A549 (cell line): ENCODE data around the gene ICAM2. TPM values are rescaled to one million over a fixed set of nuclear protein-coding genes. Genes with fewer than 3 reads are reported as not detected.

Source experiments
- ATAC-seq, 2 experiments: fragments of 200-7000 bp in 1 of 2; fragments of >200 bp in 1 of 2; cut with Nextera tagmentation in 1 of 2; cut with Tn5 transposase in 1 of 2; 3 replicates each; pipeline versions ENCODE4 v1.8.0 to v1.9.1; 2018 to 2020; ENCODE audit warnings: mild to moderate bottlenecking in 1 of 2, moderate library complexity in 1 of 2
- CTCF ChIA-PET: fragments of 300-600 bp; sonication (Branson Sonifier 250); formaldehyde crosslinking; extraction: SDS; loops from one replicate; lab custom pipeline; 2021; ENCODE audit warnings: antibody characterized with exemption, inconsistent platforms; lab: Yijun Ruan, JAX
- POLR2A ChIA-PET: fragments of 350-600 bp; formaldehyde crosslinking; extraction: SDS; loops from one replicate; lab custom pipeline; 2021; ENCODE audit warnings: antibody characterized with exemption, inconsistent platforms; lab: Yijun Ruan, JAX
- DNase-seq, 2 experiments: peaks; one replicate each; pipeline versions ENCODE4 v3.0.0 to v3.0.0-alpha.2; 2011 to 2016; ENCODE audit warnings: low read depth in 1 of 2, low spot score in 1 of 2
- FAIRE-seq: peaks from 2 replicates; lab custom pipeline; 2011; peaks lifted over from hg19 to GRCh38; lab: Jason Lieb, UNC
- H3K27ac ChIP-seq, 2 experiments: fragments of >200 bp; sonication (Bioruptor Twin); formaldehyde crosslinking; 3 replicates each; pipeline ENCODE4 v1.5.1; 2016 to 2017
- H3K4me1 ChIP-seq: fragments of >200 bp; sonication (Bioruptor Twin); formaldehyde crosslinking; 3 replicates; pipeline ENCODE4 v1.6.1; 2016
- H3K4me2 ChIP-seq: fragments of >200 bp; sonication (Bioruptor Twin); formaldehyde crosslinking; 3 replicates; pipeline ENCODE4 v1.6.1; 2016
- H3K4me3 ChIP-seq: fragments of >200 bp; sonication (Bioruptor Twin); formaldehyde crosslinking; 3 replicates; pipeline ENCODE4 v1.5.1; 2016
- H3K9me3 ChIP-seq: fragments of >200 bp; sonication (Bioruptor Twin); formaldehyde crosslinking; 3 replicates; pipeline ENCODE4 v1.6.1; 2016
- CEBPB ChIP-seq, 2 experiments: fragments of >200 bp in 1 of 2; sonication (Bioruptor Twin) in 1 of 2; formaldehyde crosslinking in 1 of 2; IDR thresholded peaks; 2 replicates each; pipeline ENCODE4 v1.6.1; 2012 to 2016
- ELK1 ChIP-seq: fragments of 150-350 bp; IDR thresholded peaks from 2 replicates; pipeline ENCODE4 v1.6.1; 2014; ENCODE audit warnings: low read depth, mild to moderate bottlenecking, low read length
- EP300 ChIP-seq, 2 experiments: fragments of >200 bp; sonication (Bioruptor Twin); formaldehyde crosslinking; IDR thresholded peaks; 2 replicates in 1 of 2; 3 replicates in 1 of 2; pipeline ENCODE4 v1.6.1; 2016 to 2017
- ESRRA ChIP-seq: fragments of 150-350 bp; IDR thresholded peaks from 2 replicates; pipeline ENCODE4 v1.6.1; 2014; ENCODE audit warnings: mild to moderate bottlenecking, low read length, borderline replicate concordance
- GATA3 ChIP-seq: IDR thresholded peaks from 2 replicates; pipeline ENCODE4 v1.6.1; 2012; ENCODE audit warnings: borderline replicate concordance
- HES2 ChIP-seq: fragments of >200 bp; sonication (Bioruptor Twin); formaldehyde crosslinking; IDR thresholded peaks from 2 replicates; pipeline ENCODE4 v1.6.1; 2016
- HOXA7 ChIP-seq: fragments of 250-450 bp; sonication (Bioruptor Pico); IDR thresholded peaks from 2 replicates; pipeline ENCODE4 v1.5.0; 2020; ENCODE audit warnings: mild to moderate bottlenecking, moderate library complexity
- KDM5A ChIP-seq: fragments of 200-600 bp; sonication (generic); IDR thresholded peaks from 2 replicates; pipeline ENCODE4 v1.6.1; 2016; ENCODE audit warnings: antibody characterized with exemption, mild to moderate bottlenecking
- MAFK ChIP-seq: fragments of 450-650 bp; IDR thresholded peaks from 2 replicates; pipeline ENCODE4 v1.6.1; 2014; ENCODE audit not compliant: partially characterized antibody
- MYC ChIP-seq: IDR thresholded peaks from 2 replicates; pipeline ENCODE4 v1.6.1; 2012; ENCODE audit warnings: mild to moderate bottlenecking, inconsistent platforms, low read length, improper control_type of control experiment, borderline replicate concordance
- PHF8 ChIP-seq: fragments of 200-600 bp; sonication (generic); IDR thresholded peaks from 2 replicates; pipeline ENCODE4 v1.6.1; 2016; ENCODE audit warnings: low read depth, mild to moderate bottlenecking, antibody characterized with exemption, moderate library complexity, borderline replicate concordance
- POLR2AphosphoS2 ChIP-seq: conservative IDR thresholded peaks from 2 replicates; pipeline ENCODE4 v1.6.1; 2012; ENCODE audit warnings: low read length, improper control_type of control experiment, inconsistent platforms
- RAD21 ChIP-seq, 2 experiments: fragments of >200 bp in 1 of 2; sonication (Bioruptor Twin) in 1 of 2; formaldehyde crosslinking in 1 of 2; IDR thresholded peaks in 1 of 2; conservative IDR thresholded peaks in 1 of 2; 2 replicates in 1 of 2; 3 replicates in 1 of 2; pipeline ENCODE4 v1.6.1; 2012 to 2018; ENCODE audit warnings: inconsistent platforms in 1 of 2
- REST ChIP-seq: fragments of 200-600 bp; sonication (generic); IDR thresholded peaks from 2 replicates; pipeline ENCODE4 v1.6.1; 2016; ENCODE audit warnings: antibody characterized with exemption, mild to moderate bottlenecking, moderate library complexity
- RNF2 ChIP-seq: fragments of 200-600 bp; sonication (generic); IDR thresholded peaks from 2 replicates; pipeline ENCODE4 v1.6.1; 2016; ENCODE audit warnings: low read depth, mild to moderate bottlenecking, antibody characterized with exemption, moderate library complexity, borderline replicate concordance
- SMC3 ChIP-seq: fragments of >200 bp; sonication (Bioruptor Twin); formaldehyde crosslinking; IDR thresholded peaks from 3 replicates; pipeline ENCODE4 v1.6.1; 2018; ENCODE audit warnings: inconsistent platforms
- SREBF2 ChIP-seq: fragments of 450-650 bp; IDR thresholded peaks from 2 replicates; pipeline ENCODE4 v1.6.1; 2014; ENCODE audit warnings: mild to moderate bottlenecking, moderate library complexity
- TFCP2L1 ChIP-seq: fragments of 250-450 bp; sonication (Bioruptor Pico); IDR thresholded peaks from 2 replicates; pipeline ENCODE4 v1.5.0; 2021; ENCODE audit warnings: mild to moderate bottlenecking
- USF2 ChIP-seq: fragments of 450-650 bp; IDR thresholded peaks from 2 replicates; pipeline ENCODE4 v1.6.1; 2014; ENCODE audit warnings: antibody characterized with exemption
- WGBS: methylation state at CpG from one replicate; pipeline ENCODE4 v1.1.6; 2017; ENCODE audit errors: missing lambda C conversion rate; 5-methylcytosine and 5-hydroxymethylcytosine counted together
- polyA plus RNA-seq, 4 experiments: library from polyadenylated mRNA; depleted of rRNA in 3 of 4; stranded (reverse); fragments of >200 nt; fragmentation: RNase III in 1 of 4; extraction: RNeasy Plus Mini Kit Qiagen cat#74134 plus additional on column Dnase treatment in 1 of 4; gene quantifications; 2 replicates in 3 of 4; 3 replicates in 1 of 4; pipeline ENCODE4 v1.2.3, GENCODE V29; 2011 to 2017

ICAM2 gene
- polyA plus RNA-seq, 2 of the 4 experiments (the other 2 are of a cell fraction): not detected

- Histone ChIP-seq H3K4me3 (no peak overlapping the region), H3K9me3 (no peaks in the 10 kb centered on the region), H3K4me2 (no peak overlapping the region), H3K27ac (no peak overlapping the region), H3K4me1 (peaks cover 10% of the 10 kb centered on the region; the same call in 2 of the 3 replicates)
- no peak; a peak in 1 of 6 replicates for ATAC-seq
- CTCF ChIA-PET: interaction anchor here (1.2 to 2.1 kb wide), 4 partner anchors 22 to 63 kb away, joined by 3 to 8 read pairs (median 6); partner anchors contain the start of gene GH1
- 74% methylated on average over 10 of the region's 10 CpGs for WGBS
- no peak for DNase-seq
- POLR2A ChIA-PET: interaction anchor here (0.6 to 1.7 kb wide), 3 partner anchors 54 to 543 kb away, joined by 4 to 9 read pairs (median 6); no protein-coding TSS in a partner anchor
- no peak for FAIRE-seq
- TF ChIP-seq GATA3: no peak
- no peak for TF ChIP-seq TFCP2L1
- TF ChIP-seq REST: no peak
- TF ChIP-seq HOXA7: no peak
- TF ChIP-seq RNF2: no peak
- TF ChIP-seq MYC: no peak
- TF ChIP-seq MAFK: no peak
- no peak for TF ChIP-seq RAD21 (conservative IDR thresholded peaks at IDR 0.05 in 1 of 2, IDR thresholded peaks at IDR 0.05 in 1 of 2)
- TF ChIP-seq CEBPB (IDR thresholded peaks at IDR 0.05): no peak
- no peak for TF ChIP-seq ELK1
- no peak for TF ChIP-seq ESRRA
- no peak for TF ChIP-seq USF2
- TF ChIP-seq SREBF2: no peak
- no peak for TF ChIP-seq SMC3
- no peak for TF ChIP-seq POLR2AphosphoS2
- TF ChIP-seq HES2: no peak
- TF ChIP-seq PHF8: no peak
- no peak for TF ChIP-seq KDM5A
- no peak for TF ChIP-seq EP300 (IDR thresholded peaks at IDR 0.05)
- TF ChIP-seq, all 56 proteins: peak for 0
Observed at GRCh38 chr17:63962298-63962744, 58.1 kb downstream of the ICAM2 start.
